Measurements from ENCODE around the gene MFAP2. TPM values are rescaled to one million over a fixed set of nuclear protein-coding genes. Genes with fewer than 3 reads are reported as not detected.

MFAP2 gene
- total RNA-seq, 4 donors from 2014 or later = 5.9 to 26.6 (median 13.5) TPM

DNA sequence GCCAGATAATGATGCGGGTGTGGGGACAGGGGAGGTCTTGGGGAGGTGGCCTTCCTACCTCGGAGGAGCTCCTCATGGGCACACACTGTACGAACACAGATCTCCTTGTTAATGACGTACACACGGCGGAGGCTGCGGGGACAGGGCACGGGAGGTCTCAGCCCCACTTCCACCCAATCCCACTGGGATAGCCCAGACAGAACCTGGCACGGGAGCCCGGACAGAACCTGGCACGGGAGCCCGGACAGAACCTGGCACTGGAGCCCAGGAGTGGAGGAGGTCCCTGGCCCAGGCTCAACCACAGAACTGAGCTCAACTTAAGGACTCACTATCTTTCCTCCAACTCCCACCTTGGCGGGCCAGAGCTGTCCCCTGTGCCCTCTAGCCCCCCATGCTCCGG, 5.2 kb downstream of the MFAP2 start:
- peaks cover 0 to 8% of the 10 kb centered on the region in 2 donors for H3K27me3 ChIP-seq
- H3K9me3 ChIP-seq = no peaks in the 10 kb centered on the region
- TF ChIP-seq, protein P1, sequence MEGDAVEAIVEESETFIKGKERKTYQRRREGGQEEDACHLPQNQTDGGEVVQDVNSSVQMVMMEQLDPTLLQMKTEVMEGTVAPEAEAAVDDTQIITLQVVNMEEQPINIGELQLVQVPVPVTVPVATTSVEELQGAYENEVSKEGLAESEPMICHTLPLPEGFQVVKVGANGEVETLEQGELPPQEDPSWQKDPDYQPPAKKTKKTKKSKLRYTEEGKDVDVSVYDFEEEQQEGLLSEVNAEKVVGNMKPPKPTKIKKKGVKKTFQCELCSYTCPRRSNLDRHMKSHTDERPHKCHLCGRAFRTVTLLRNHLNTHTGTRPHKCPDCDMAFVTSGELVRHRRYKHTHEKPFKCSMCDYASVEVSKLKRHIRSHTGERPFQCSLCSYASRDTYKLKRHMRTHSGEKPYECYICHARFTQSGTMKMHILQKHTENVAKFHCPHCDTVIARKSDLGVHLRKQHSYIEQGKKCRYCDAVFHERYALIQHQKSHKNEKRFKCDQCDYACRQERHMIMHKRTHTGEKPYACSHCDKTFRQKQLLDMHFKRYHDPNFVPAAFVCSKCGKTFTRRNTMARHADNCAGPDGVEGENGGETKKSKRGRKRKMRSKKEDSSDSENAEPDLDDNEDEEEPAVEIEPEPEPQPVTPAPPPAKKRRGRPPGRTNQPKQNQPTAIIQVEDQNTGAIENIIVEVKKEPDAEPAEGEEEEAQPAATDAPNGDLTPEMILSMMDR (IDR thresholded peaks at IDR 0.05) = no peak
- TF ChIP-seq EP300 (IDR thresholded peaks at IDR 0.05) = no peak
- TF ChIP-seq POLR2A (IDR thresholded peaks at IDR 0.05) = no peak
- H3K27ac ChIP-seq = peak overlapping the region in 1 of 4 donors; percentile 24
- no peak overlapping the region for H3K4me3 ChIP-seq
- peaks cover 0 to 52% (median 4%) of the 10 kb centered on the region in 4 donors for H3K4me1 ChIP-seq
- DNase-seq (ENCODE audit: low spot score in 2 of 2) = no peak
- peaks cover 0 to 17% (median 0%) of the 10 kb centered on the region in 3 donors for H3K36me3 ChIP-seq
- WGBS, 2 donors = 61 to 68% methylated on average over 14 of the region's 14 CpGs

DNA sequence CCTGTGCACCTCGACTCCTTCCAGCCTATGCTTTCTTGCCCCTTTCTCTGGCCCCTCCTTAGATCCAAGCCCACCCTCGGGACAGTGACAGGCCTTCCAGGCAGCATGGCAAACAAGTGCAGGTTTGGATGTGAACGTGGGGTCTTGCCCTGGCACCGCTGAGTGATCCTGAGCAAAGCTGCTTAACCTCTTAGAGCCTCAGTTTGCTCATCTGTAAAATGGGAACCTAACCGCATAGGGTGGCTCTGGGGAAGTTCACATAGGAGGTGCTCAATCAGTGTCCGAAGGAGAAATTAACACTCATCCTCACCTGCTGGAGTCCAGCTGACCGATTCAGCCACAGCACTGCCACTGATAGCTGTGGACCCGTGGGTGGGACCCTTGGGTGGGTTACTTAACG, 7.2 kb downstream of the MFAP2 start:
- DNase-seq (ENCODE audit: low spot score in 2 of 2) = no peak
- Histone ChIP-seq H3K9me3 (no peaks in the 10 kb centered on the region), H3K27me3 (no peaks in the 10 kb centered on the region), H3K4me3 (no peak overlapping the region), H3K27ac (no peak overlapping the region), H3K36me3 (peaks cover 0 to 37% (median 0%) of the 10 kb centered on the region in 3 donors), H3K4me1 (peaks cover 0 to 32% (median 0%) of the 10 kb centered on the region in 4 donors)
- TF ChIP-seq POLR2A (IDR thresholded peaks at IDR 0.05) = no peak
- TF ChIP-seq, protein P1 (IDR thresholded peaks at IDR 0.05) = no peak
- no peak for TF ChIP-seq EP300 (IDR thresholded peaks at IDR 0.05)
- 78 to 80% methylated on average over 7 to 9 of the region's 9 CpGs for WGBS, 2 donors

DNA sequence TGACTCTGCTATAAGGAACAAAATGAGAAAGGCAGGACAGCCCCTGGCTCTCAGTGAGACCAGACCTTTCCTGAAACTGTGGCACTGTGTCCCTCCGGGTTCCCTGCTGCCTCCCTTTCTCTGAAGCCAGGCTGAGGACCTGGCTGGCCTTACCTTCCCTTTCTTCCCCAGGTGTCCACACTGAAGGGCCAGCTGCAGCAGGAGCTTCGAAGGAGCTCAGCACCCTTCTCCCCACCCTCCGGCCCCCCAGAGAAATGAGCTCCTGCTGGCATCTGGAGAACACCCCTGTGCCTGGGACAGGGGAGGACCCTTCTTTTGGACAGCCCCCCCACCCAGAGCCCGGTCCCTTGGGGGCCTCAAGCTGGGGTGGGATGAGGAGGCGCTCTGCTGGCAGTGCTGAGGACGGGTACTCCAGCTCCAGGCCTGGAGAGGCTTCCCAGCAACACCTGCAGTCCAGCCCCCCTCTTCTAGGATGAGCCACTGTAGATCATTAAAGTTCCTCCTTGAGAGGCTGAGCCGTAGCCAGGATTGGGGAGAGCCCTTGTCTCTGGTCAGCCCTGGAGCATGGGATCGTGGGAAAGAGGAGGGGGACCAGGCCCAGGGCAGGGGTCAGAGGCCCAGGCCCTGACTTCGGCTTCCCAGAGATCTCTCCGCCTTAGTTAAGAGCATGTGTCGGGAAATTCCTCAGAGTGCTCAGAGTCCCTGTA, 8.1 kb downstream of the MFAP2 start:
- WGBS, 2 donors = 71 to 73% methylated on average over 10 to 11 of the region's 11 CpGs
- TF ChIP-seq POLR2A (IDR thresholded peaks at IDR 0.05) (no peak), EP300 (IDR thresholded peaks at IDR 0.05) (no peak)
- TF ChIP-seq, protein P1 (IDR thresholded peaks at IDR 0.05) = no peak

DNA sequence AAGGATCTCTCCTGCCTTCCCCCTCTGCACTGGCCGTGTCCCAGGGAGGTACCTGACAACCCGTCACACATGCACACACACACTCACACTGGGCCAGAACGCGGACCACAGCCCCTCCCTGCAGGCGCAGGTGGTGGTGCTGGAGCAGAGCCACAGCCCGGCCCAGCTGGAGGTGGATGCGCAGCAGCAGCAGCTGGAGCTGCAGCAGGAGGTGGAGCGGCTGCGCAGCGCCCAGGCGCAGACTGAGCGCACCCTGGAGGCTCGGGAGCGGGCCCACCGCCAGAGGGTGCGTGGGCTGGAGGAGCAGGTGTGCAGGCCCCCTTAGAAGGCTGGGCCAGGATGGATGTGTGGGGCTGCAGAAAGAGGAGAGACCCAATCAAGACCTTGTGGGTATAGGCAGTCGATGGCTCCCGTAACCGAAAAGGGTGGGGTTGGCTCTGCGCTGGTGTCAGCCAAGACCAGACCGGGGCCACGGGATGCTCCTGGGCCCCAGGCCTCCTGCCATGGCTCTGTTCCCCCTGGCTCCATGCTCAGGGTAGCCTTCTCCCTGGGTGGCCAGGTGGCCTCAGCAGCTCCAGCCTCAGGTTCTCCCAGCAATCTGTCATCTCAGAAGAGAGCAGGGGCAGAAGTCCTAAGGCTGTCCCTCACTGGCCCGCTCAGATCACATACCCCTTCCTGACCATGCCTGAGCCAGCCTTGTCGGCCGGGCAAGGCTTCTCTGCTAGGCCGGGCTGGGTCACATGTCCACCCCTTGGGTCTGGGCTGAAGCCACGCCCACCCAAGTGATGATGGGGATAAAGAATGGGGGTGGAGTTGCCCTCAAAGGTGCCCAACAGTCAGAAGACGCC, 8.9 kb downstream of the MFAP2 start:
- DNase-seq (ENCODE audit: low spot score in 2 of 2) = no peak
- WGBS, 2 donors = 67 to 74% methylated on average over 24 to 27 of the region's 28 CpGs

More for the DNA sequence above, 8.1 kb downstream of the MFAP2 start:
- Histone ChIP-seq H3K27me3 (no peaks in the 10 kb centered on the region), H3K36me3 (peaks cover 0 to 46% (median 0%) of the 10 kb centered on the region in 3 donors), H3K4me3 (no peak overlapping the region), H3K4me1 (peaks cover 0 to 34% (median 0%) of the 10 kb centered on the region in 4 donors), H3K9me3 (no peaks in the 10 kb centered on the region), H3K27ac (peak overlapping the region in 3 of 4 donors; percentile 39 to 54 (median 40))
- no peak for DNase-seq (ENCODE audit: low spot score in 2 of 2)

More for the DNA sequence above, 8.9 kb downstream of the MFAP2 start:
- TF ChIP-seq EP300 (IDR thresholded peaks at IDR 0.05) (no peak), POLR2A (IDR thresholded peaks at IDR 0.05) (no peak)
- TF ChIP-seq, protein P1 (IDR thresholded peaks at IDR 0.05) = no peak
- no peaks in the 10 kb centered on the region for H3K9me3 ChIP-seq
- peaks cover 0 to 53% (median 0%) of the 10 kb centered on the region in 3 donors for H3K36me3 ChIP-seq
- H3K4me1 ChIP-seq = peaks cover 0 to 37% (median 0%) of the 10 kb centered on the region in 4 donors
- no peaks in the 10 kb centered on the region for H3K27me3 ChIP-seq
- H3K27ac ChIP-seq = peak overlapping the region in 2 of 4 donors; percentile 10 to 39
- no peak overlapping the region for H3K4me3 ChIP-seq

Data from tibial nerve (tissue), 4 donors.